ENCODE measurements around the gene PIMREG.

PIMREG gene

GRCh38 chr17:6443692-6444570 is at the start of gene PIMREG:
Gene PIMREG, plus strand, starts transcription at chr17:6444455. Its CDS starts 656 bp downstream, at chr17:6445111.
- peak; percentile 34 for DNase-seq (ENCODE audit: low read depth)
- no peak within 1 kb of the TSS for H3K4me3 ChIP-seq (ENCODE audit: low read depth, low read length)
- TF ChIP-seq POLR2A (IDR thresholded peaks at IDR 0.05; ENCODE audit: extremely low read depth, insufficient read length) (no peak), MYC (IDR thresholded peaks at IDR 0.05; ENCODE audit: low read depth, low read length) (no peak), CTCF (IDR thresholded peaks at IDR 0.05; ENCODE audit: low read depth, low read length) (no peak), MAX (IDR thresholded peaks at IDR 0.05; ENCODE audit: low read depth, low read length) (no peak)

GRCh38 chr17:6398955-6399354 is 45.3 kb upstream of the PIMREG start:
- TF ChIP-seq CTCF (IDR thresholded peaks at IDR 0.05; ENCODE audit: low read depth, low read length) (no peak), MAX (IDR thresholded peaks at IDR 0.05; ENCODE audit: low read depth, low read length) (no peak), POLR2A (IDR thresholded peaks at IDR 0.05; ENCODE audit: extremely low read depth, insufficient read length) (no peak), MYC (IDR thresholded peaks at IDR 0.05; ENCODE audit: low read depth, low read length) (no peak)
- no peak for DNase-seq (ENCODE audit: low read depth)
- H3K4me3 ChIP-seq (ENCODE audit: low read depth, low read length) = no peak overlapping the region

GRCh38 chr17:6402258-6402657 is 42.0 kb upstream of the PIMREG start:
- no peak for DNase-seq (ENCODE audit: low read depth)
- H3K4me3 ChIP-seq (ENCODE audit: low read depth, low read length) = no peak overlapping the region
- TF ChIP-seq MAX (IDR thresholded peaks at IDR 0.05; ENCODE audit: low read depth, low read length) (no peak), CTCF (IDR thresholded peaks at IDR 0.05; ENCODE audit: low read depth, low read length) (no peak), POLR2A (IDR thresholded peaks at IDR 0.05; ENCODE audit: extremely low read depth, insufficient read length) (no peak), MYC (IDR thresholded peaks at IDR 0.05; ENCODE audit: low read depth, low read length) (no peak)

GRCh38 chr17:6408276-6408675 is 36.0 kb upstream of the PIMREG start:
- H3K4me3 ChIP-seq (ENCODE audit: low read depth, low read length) = no peak overlapping the region
- DNase-seq (ENCODE audit: low read depth) = no peak
- TF ChIP-seq MAX (IDR thresholded peaks at IDR 0.05; ENCODE audit: low read depth, low read length) (no peak), MYC (IDR thresholded peaks at IDR 0.05; ENCODE audit: low read depth, low read length) (no peak)

GRCh38 chr17:6408735-6409134 is 35.5 kb upstream of the PIMREG start:
- no peak overlapping the region for H3K4me3 ChIP-seq (ENCODE audit: low read depth, low read length)
- TF ChIP-seq POLR2A (IDR thresholded peaks at IDR 0.05; ENCODE audit: extremely low read depth, insufficient read length) (no peak), CTCF (IDR thresholded peaks at IDR 0.05; ENCODE audit: low read depth, low read length) (no peak), MAX (IDR thresholded peaks at IDR 0.05; ENCODE audit: low read depth, low read length) (no peak), MYC (IDR thresholded peaks at IDR 0.05; ENCODE audit: low read depth, low read length) (no peak)
- no peak for DNase-seq (ENCODE audit: low read depth)

GRCh38 chr17:6413065-6413464 is 31.2 kb upstream of the PIMREG start:
- peak; percentile 55 for DNase-seq (ENCODE audit: low read depth)
- TF ChIP-seq MYC (IDR thresholded peaks at IDR 0.05; ENCODE audit: low read depth, low read length) (no peak), CTCF (IDR thresholded peaks at IDR 0.05; ENCODE audit: low read depth, low read length) (peak; percentile 40), POLR2A (IDR thresholded peaks at IDR 0.05; ENCODE audit: extremely low read depth, insufficient read length) (no peak)
- no peak overlapping the region for H3K4me3 ChIP-seq (ENCODE audit: low read depth, low read length)

Data from NB4 (cell line).